SU-DHL-6 (cell line): ENCODE results near the gene MAML3.

Source experiments
- H2AFZ ChIP-seq: fragments of 200-600 bp; sonication (generic); 2 replicates; pipeline ENCODE4 v1.6.1; 2014; ENCODE audit warnings: low read depth, mild to moderate bottlenecking, moderate library complexity, mixed read lengths, antibody characterized with exemption, low read length; ENCODE audit not compliant: severe bottlenecking
- H3F3A ChIP-seq: fragments of 200-600 bp; shearing (Covaris generic); 2 replicates; pipeline ENCODE4 v1.6.0; 2016; ENCODE audit warnings: antibody characterized with exemption, mild to moderate bottlenecking; ENCODE audit not compliant: insufficient read depth
- H3K27ac ChIP-seq: fragments of 200-600 bp; sonication (generic); 2 replicates; pipeline ENCODE4 v1.5.1; 2016; ENCODE audit warnings: low read depth, mild to moderate bottlenecking, low read length, moderate library complexity, mixed read lengths
- H3K27me3 ChIP-seq: fragments of 200-600 bp; sonication (generic), shearing (Covaris generic); 2 replicates; pipeline ENCODE4 v1.6.0; 2014; ENCODE audit warnings: mild to moderate bottlenecking, low read length
- H3K36me3 ChIP-seq: fragments of 200-600 bp; sonication (generic); 2 replicates; pipeline ENCODE4 v1.6.1; 2014; ENCODE audit warnings: mild to moderate bottlenecking, low read length, mixed read lengths
- H3K4me2 ChIP-seq: fragments of 300-600, 200-600 bp; shearing (Covaris generic), sonication (generic); 2 replicates; pipeline ENCODE4 v1.6.0; 2014; ENCODE audit warnings: low read length, low read depth, mild to moderate bottlenecking; ENCODE audit not compliant: poor library complexity, severe bottlenecking
- H3K4me3 ChIP-seq: fragments of 200-600 bp; sonication (generic); 2 replicates; pipeline ENCODE4 v1.5.1; 2014; ENCODE audit warnings: antibody characterized with exemption, low read length, mild to moderate bottlenecking, mixed read lengths; ENCODE audit not compliant: insufficient read depth, poor library complexity, severe bottlenecking
- H3K79me2 ChIP-seq: fragments of 200-600 bp; sonication (generic); 2 replicates; pipeline ENCODE4 v1.6.1; 2014; ENCODE audit warnings: mild to moderate bottlenecking, low read length, moderate library complexity; ENCODE audit not compliant: insufficient read depth
- H3K9ac ChIP-seq: fragments of 200-600 bp; sonication (generic); 2 replicates; pipeline ENCODE4 v1.7.0; 2014; ENCODE audit warnings: mild to moderate bottlenecking, low read length
- H3K9me2 ChIP-seq: fragments of 200-600 bp; sonication (generic); replicated peaks from 2 replicates; pipeline ENCODE4 v1.6.1; 2014; ENCODE audit warnings: low read length; ENCODE audit not compliant: insufficient read depth
- H3K9me3 ChIP-seq: fragments of 200-600 bp; sonication (generic); 2 replicates; pipeline ENCODE4 v1.6.1; 2014; ENCODE audit warnings: low read length, mixed read lengths; ENCODE audit not compliant: insufficient read depth
- H4K20me1 ChIP-seq: fragments of 200-600 bp; sonication (generic); 2 replicates; pipeline ENCODE4 v1.6.1; 2014; ENCODE audit warnings: low read depth, mild to moderate bottlenecking, antibody characterized with exemption, low read length, moderate library complexity, mixed read lengths
- EZH2phosphoT487 ChIP-seq: fragments of 200-600 bp; sonication (generic), shearing (Covaris generic); conservative IDR thresholded peaks from 2 replicates; pipeline ENCODE4 v1.6.1; 2018; ENCODE audit warnings: mild to moderate bottlenecking, antibody characterized with exemption, low read length, moderate library complexity, mixed read lengths
- TF ChIP-seq, protein P1 (sequence below): fragments of 200-600 bp; sonication (generic); IDR thresholded peaks from one replicate; pipeline ENCODE4 v1.5.1; 2017; ENCODE audit warnings: antibody characterized with exemption, mild to moderate bottlenecking, low read length, moderate library complexity; ENCODE audit not compliant: insufficient read depth, poor library complexity, severe bottlenecking

Gene MAML3

DNA sequence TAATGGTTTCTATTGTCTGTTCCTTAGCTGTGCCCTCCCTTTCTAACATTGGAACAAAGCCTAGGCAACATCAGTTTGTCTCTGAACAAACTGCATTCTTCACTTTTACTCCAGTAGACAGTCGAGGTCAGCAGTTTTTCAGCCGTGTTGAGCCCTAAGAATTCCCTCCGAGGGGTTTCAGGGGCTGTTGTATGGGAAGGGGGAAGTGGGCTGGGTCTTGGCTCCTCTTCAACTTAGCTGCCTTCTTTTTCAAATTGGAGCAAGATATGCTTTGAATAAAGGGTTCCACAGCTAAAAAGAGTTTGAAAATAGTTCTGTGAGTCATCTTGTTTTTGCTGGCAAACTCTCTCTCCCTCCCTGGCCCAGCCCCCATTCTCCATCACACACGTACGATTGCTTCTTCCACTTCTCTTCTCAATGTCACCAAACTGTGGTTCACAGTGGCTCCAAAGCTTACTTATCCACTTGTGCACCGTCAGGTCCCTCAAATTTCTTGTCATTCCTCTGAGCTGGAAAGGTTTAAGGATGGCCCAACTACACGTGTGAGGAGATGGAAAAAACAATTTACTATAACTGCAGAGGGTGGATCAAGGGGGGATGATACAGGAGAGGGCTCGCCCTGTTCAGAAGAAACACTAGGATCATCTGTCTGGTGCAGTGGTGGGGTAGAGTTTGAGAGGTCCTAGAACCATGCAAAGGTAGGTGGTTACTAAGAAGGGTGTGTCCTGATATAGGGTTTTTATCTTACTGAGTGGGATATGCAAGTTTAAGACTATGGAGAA lies 9.2 kb upstream of the MAML3 start:
- no peaks in the 10 kb centered on the region for H3K27me3 ChIP-seq
- no peaks in the 10 kb centered on the region for H3K79me2 ChIP-seq
- no peak overlapping the region for H3K4me3 ChIP-seq
- no peaks in the 10 kb centered on the region for H3K9me3 ChIP-seq
- H3K4me2 ChIP-seq = no peak overlapping the region
- H3K27ac ChIP-seq = no peak overlapping the region
- no peaks in the 10 kb centered on the region for H3K9me2 ChIP-seq
- H2AFZ ChIP-seq = no peak overlapping the region
- no peaks in the 10 kb centered on the region for H3K36me3 ChIP-seq
- H3K9ac ChIP-seq = no peak overlapping the region
- no peaks in the 10 kb centered on the region for H4K20me1 ChIP-seq
- no peaks in the 10 kb centered on the region for H3F3A ChIP-seq
- TF ChIP-seq, protein P1, sequence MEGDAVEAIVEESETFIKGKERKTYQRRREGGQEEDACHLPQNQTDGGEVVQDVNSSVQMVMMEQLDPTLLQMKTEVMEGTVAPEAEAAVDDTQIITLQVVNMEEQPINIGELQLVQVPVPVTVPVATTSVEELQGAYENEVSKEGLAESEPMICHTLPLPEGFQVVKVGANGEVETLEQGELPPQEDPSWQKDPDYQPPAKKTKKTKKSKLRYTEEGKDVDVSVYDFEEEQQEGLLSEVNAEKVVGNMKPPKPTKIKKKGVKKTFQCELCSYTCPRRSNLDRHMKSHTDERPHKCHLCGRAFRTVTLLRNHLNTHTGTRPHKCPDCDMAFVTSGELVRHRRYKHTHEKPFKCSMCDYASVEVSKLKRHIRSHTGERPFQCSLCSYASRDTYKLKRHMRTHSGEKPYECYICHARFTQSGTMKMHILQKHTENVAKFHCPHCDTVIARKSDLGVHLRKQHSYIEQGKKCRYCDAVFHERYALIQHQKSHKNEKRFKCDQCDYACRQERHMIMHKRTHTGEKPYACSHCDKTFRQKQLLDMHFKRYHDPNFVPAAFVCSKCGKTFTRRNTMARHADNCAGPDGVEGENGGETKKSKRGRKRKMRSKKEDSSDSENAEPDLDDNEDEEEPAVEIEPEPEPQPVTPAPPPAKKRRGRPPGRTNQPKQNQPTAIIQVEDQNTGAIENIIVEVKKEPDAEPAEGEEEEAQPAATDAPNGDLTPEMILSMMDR = no peak
- no peak for TF ChIP-seq EZH2phosphoT487

DNA sequence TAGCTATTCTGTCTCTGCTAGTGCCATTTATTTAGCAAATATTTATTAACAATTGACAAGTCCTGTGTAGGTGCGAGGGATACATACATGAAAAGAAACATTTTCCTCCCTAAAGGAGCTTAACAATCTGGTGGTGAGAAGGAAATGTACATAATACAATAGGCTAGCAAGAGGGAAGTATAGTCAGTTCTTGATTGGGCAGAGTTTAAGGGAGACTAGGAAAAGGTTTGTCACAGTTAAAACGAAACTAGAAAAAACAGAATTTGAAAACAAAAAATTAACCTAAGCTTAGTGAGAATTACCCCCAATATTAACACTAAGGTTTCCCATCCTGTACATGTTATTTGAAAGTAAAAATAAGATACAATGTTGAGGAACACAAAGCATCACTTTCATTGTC lies 8.6 kb upstream of the MAML3 start:
- H4K20me1 ChIP-seq = no peaks in the 10 kb centered on the region
- H3K9me2 ChIP-seq = no peaks in the 10 kb centered on the region
- H3K79me2 ChIP-seq = no peaks in the 10 kb centered on the region
- no peak overlapping the region for H3K4me2 ChIP-seq
- H3K4me3 ChIP-seq = no peak overlapping the region
- H3K27ac ChIP-seq = no peak overlapping the region
- no peaks in the 10 kb centered on the region for H3K9me3 ChIP-seq
- TF ChIP-seq, protein P1 = no peak
- TF ChIP-seq EZH2phosphoT487 = no peak
- H3F3A ChIP-seq = no peaks in the 10 kb centered on the region
- H2AFZ ChIP-seq = no peak overlapping the region
- no peaks in the 10 kb centered on the region for H3K36me3 ChIP-seq
- H3K9ac ChIP-seq = no peak overlapping the region
- H3K27me3 ChIP-seq = no peaks in the 10 kb centered on the region

DNA sequence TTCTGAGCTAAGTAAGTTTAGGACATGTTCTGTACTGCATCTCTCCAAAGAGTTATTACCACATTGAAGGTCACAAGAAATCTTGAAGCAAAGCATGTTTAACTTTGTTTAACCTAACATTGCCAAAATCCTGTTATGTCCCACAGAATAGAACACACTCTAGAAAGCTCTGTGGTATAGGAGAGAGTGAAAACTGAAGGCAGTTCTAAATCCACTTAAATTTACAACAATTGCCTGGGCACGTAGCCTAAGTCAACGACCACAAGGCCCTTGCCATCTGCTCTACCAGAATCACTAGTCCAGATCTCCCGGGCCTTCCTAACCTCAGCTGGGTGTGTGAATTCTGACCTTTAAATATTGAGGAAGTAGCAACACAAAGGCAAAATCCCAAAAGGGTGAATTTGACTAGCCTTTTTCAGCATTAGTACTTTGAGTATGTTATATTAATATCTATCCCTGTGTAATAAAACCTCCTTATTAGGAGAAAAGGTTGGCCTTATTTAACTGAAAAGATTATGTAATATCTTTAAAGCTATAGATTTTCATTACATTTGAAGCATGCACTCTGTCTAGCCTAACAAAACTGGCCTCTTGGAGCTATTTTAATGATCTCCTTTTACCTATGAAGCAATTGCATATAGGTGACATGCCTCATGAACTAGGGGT lies 4.5 kb upstream of the MAML3 start:
- no peaks in the 10 kb centered on the region for H3K36me3 ChIP-seq
- no peaks in the 10 kb centered on the region for H3K9me2 ChIP-seq
- H4K20me1 ChIP-seq = no peaks in the 10 kb centered on the region
- no peaks in the 10 kb centered on the region for H3K79me2 ChIP-seq
- no peaks in the 10 kb centered on the region for H3K9me3 ChIP-seq
- no peak overlapping the region for H3K27ac ChIP-seq
- peaks cover 10% of the 10 kb centered on the region; the same call in 1 of the 2 replicates for H3F3A ChIP-seq
- H2AFZ ChIP-seq = no peak overlapping the region
- no peak overlapping the region for H3K9ac ChIP-seq
- TF ChIP-seq, protein P1 = no peak
- no peak for TF ChIP-seq EZH2phosphoT487
- H3K27me3 ChIP-seq = no peaks in the 10 kb centered on the region
- H3K4me3 ChIP-seq = no peak overlapping the region
- H3K4me2 ChIP-seq = no peak overlapping the region
